ENCODE data around the gene NOB1. TPM values are rescaled to one million over a fixed set of nuclear protein-coding genes. Genes with fewer than 3 reads are reported as not detected.

NOB1 gene
- total RNA-seq, 1 experiment from 2014 or later = 172 TPM

GRCh38 chr16:69798466-69798865 is 43.7 kb upstream of the NOB1 start (continued):
- TF ChIP-seq ZBTB33 (IDR thresholded peaks at IDR 0.05; ENCODE audit: extremely low read depth, insufficient replicate concordance, low read length) (no peak), CBX3 (IDR thresholded peaks at IDR 0.05; ENCODE audit: low read depth) (no peak), CEBPB (IDR thresholded peaks at IDR 0.05; ENCODE audit: low read depth) (no peak), ZNF274 (IDR thresholded peaks at IDR 0.05; ENCODE audit: low read depth, low read length) (no peak)

- CTCF ChIA-PET = interaction anchor here (1.4 to 3.6 kb wide), 2 partner anchors 63 to 134 kb away, joined by 3 to 15 read pairs; no protein-coding TSS in a partner anchor
- peak; percentile 90 for ATAC-seq
- no TSS peak for BruUV-seq (replicated peaks)
- no peak overlapping the region for H2AFZ ChIP-seq (ENCODE audit: low read depth, low read length, poor library complexity, severe bottlenecking)
- H4K20me1 ChIP-seq (ENCODE audit: insufficient read depth) = no peaks in the 10 kb centered on the region
- no peaks in the 10 kb centered on the region for H3K27me3 ChIP-seq (ENCODE audit: insufficient read depth, low read length)
- peaks cover 0 to 5% of the 10 kb centered on the region in 2 experiments; a peak in 1 of 4 replicates for H3K36me3 ChIP-seq (ENCODE audit: control insufficient read depth in 1 of 2, insufficient read depth in 2 of 2, low read length in 2 of 2)
- H3K9me3 ChIP-seq (ENCODE audit: control insufficient read depth in 1 of 2, insufficient read depth in 1 of 2, low read depth in 1 of 2, low read length in 2 of 2) = no peaks in the 10 kb centered on the region
- no peak overlapping the region for H3K4me3 ChIP-seq (replicated peaks in 1 of 2; ENCODE audit: low read depth in 1 of 2, low read length in 2 of 2)
- no peaks in the 10 kb centered on the region for H3K4me1 ChIP-seq (ENCODE audit: control insufficient read depth in 1 of 2, insufficient read depth in 2 of 2, low read length in 2 of 2)
- TF ChIP-seq REST (IDR thresholded peaks at IDR 0.05; ENCODE audit: low read depth) (no peak), RAD21 (IDR thresholded peaks at IDR 0.05; ENCODE audit: low read depth) (peak; percentile 84), CEBPB (IDR thresholded peaks at IDR 0.05; ENCODE audit: low read depth) (no peak), CTCF (IDR thresholded peaks at IDR 0.05 in 2 of 3, conservative IDR thresholded peaks at IDR 0.05 in 1 of 3; ENCODE audit: borderline replicate concordance in 1 of 3, insufficient read depth in 1 of 3, low read depth in 2 of 3, low read length in 2 of 3) (peak; percentile 77 to 86 (median 80))
- TF ChIP-seq, protein P1, sequence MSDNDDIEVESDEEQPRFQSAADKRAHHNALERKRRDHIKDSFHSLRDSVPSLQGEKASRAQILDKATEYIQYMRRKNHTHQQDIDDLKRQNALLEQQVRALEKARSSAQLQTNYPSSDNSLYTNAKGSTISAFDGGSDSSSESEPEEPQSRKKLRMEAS (IDR thresholded peaks at IDR 0.05) = no peak
- intact Hi-C loops (cut with micrococcal nuclease) = loop anchor here (1.0 to 10.0 kb wide), 4 partner anchors 62 to 856 kb away; no protein-coding TSS in a partner anchor
- no peaks in the 10 kb centered on the region for H3K79me2 ChIP-seq (ENCODE audit: insufficient read depth, low read length)
- no peaks in the 10 kb centered on the region for H3K9me2 ChIP-seq (ENCODE audit: insufficient read depth)
- H3K4me2 ChIP-seq (ENCODE audit: low read length) = no peak overlapping the region
- no peak overlapping the region for H3K27ac ChIP-seq (ENCODE audit: low read depth, low read length)
- POLR2A ChIA-PET = no interaction called here
- peak; percentile 45 for DNase-seq (ENCODE audit: low read depth, low spot score)
- H3K9ac ChIP-seq (ENCODE audit: low read length) = no peak overlapping the region
- RAD21 ChIA-PET (ENCODE audit: low non-redundant PET in 1 of 2, low total read pairs in 2 of 2, uncharacterized antibody in 2 of 2, unreplicated experiment in 2 of 2) = no interaction called here
Observed at GRCh38 chr16:69796285-69797118, 41.8 kb upstream of the NOB1 start.
